Measurements from ENCODE around the gene GALNT1.

DNA sequence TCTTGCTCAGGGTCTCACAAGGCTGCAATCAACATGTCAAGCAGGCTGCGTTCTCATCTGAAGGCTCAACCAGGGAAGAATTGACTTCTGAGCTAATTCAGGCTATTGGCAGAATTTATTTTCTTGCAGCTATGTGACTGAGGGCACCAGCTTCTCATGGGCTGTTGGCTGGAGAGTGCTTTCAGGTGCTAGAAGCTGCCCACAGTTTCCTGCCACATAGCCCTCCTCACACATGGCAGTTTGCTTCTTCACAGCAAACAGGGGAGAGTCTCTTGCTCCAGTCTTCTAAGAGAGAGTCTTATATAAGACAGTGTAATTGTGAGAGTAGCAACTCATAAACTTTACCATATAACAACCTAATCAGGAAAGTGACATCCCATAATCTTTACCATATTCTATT, 46.2 kb upstream of the GALNT1 start:
- TF ChIP-seq, protein P1, sequence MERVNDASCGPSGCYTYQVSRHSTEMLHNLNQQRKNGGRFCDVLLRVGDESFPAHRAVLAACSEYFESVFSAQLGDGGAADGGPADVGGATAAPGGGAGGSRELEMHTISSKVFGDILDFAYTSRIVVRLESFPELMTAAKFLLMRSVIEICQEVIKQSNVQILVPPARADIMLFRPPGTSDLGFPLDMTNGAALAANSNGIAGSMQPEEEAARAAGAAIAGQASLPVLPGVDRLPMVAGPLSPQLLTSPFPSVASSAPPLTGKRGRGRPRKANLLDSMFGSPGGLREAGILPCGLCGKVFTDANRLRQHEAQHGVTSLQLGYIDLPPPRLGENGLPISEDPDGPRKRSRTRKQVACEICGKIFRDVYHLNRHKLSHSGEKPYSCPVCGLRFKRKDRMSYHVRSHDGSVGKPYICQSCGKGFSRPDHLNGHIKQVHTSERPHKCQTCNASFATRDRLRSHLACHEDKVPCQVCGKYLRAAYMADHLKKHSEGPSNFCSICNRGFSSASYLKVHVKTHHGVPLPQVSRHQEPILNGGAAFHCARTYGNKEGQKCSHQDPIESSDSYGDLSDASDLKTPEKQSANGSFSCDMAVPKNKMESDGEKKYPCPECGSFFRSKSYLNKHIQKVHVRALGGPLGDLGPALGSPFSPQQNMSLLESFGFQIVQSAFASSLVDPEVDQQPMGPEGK (CRISPR knock-in tag; IDR thresholded peaks at IDR 0.05; ENCODE audit: borderline replicate concordance) = no peak
- TF ChIP-seq ZNF282 (CRISPR knock-in tag; IDR thresholded peaks at IDR 0.05) (no peak), MCM3 (IDR thresholded peaks at IDR 0.05) (no peak), ARID1B (IDR thresholded peaks at IDR 0.05) (no peak), POLR2A (conservative IDR thresholded peaks at IDR 0.05) (no peak), FOXM1 (IDR thresholded peaks at IDR 0.05; ENCODE audit: low read depth) (no peak), FOXM1 (CRISPR knock-in tag; IDR thresholded peaks at IDR 0.05; ENCODE audit: low read depth) (no peak), ZBTB1 (CRISPR knock-in tag; IDR thresholded peaks at IDR 0.05; ENCODE audit: borderline replicate concordance, low read depth) (no peak), TEAD4 (IDR thresholded peaks at IDR 0.05; ENCODE audit: low read length) (no peak), TEAD4 (CRISPR knock-in tag; IDR thresholded peaks at IDR 0.05; ENCODE audit: borderline replicate concordance) (no peak)
- TF ChIP-seq, protein P2, sequence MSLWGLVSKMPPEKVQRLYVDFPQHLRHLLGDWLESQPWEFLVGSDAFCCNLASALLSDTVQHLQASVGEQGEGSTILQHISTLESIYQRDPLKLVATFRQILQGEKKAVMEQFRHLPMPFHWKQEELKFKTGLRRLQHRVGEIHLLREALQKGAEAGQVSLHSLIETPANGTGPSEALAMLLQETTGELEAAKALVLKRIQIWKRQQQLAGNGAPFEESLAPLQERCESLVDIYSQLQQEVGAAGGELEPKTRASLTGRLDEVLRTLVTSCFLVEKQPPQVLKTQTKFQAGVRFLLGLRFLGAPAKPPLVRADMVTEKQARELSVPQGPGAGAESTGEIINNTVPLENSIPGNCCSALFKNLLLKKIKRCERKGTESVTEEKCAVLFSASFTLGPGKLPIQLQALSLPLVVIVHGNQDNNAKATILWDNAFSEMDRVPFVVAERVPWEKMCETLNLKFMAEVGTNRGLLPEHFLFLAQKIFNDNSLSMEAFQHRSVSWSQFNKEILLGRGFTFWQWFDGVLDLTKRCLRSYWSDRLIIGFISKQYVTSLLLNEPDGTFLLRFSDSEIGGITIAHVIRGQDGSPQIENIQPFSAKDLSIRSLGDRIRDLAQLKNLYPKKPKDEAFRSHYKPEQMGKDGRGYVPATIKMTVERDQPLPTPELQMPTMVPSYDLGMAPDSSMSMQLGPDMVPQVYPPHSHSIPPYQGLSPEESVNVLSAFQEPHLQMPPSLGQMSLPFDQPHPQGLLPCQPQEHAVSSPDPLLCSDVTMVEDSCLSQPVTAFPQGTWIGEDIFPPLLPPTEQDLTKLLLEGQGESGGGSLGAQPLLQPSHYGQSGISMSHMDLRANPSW (CRISPR knock-in tag; IDR thresholded peaks at IDR 0.05) = no peak
- TF ChIP-seq, protein P3, sequence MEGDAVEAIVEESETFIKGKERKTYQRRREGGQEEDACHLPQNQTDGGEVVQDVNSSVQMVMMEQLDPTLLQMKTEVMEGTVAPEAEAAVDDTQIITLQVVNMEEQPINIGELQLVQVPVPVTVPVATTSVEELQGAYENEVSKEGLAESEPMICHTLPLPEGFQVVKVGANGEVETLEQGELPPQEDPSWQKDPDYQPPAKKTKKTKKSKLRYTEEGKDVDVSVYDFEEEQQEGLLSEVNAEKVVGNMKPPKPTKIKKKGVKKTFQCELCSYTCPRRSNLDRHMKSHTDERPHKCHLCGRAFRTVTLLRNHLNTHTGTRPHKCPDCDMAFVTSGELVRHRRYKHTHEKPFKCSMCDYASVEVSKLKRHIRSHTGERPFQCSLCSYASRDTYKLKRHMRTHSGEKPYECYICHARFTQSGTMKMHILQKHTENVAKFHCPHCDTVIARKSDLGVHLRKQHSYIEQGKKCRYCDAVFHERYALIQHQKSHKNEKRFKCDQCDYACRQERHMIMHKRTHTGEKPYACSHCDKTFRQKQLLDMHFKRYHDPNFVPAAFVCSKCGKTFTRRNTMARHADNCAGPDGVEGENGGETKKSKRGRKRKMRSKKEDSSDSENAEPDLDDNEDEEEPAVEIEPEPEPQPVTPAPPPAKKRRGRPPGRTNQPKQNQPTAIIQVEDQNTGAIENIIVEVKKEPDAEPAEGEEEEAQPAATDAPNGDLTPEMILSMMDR (IDR thresholded peaks at IDR 0.05 in 2 of 3, conservative IDR thresholded peaks at IDR 0.05 in 1 of 3; ENCODE audit: insufficient read depth in 2 of 3, low read depth in 1 of 3, low read length in 3 of 3) = no peak
- TF ChIP-seq, protein P4, sequence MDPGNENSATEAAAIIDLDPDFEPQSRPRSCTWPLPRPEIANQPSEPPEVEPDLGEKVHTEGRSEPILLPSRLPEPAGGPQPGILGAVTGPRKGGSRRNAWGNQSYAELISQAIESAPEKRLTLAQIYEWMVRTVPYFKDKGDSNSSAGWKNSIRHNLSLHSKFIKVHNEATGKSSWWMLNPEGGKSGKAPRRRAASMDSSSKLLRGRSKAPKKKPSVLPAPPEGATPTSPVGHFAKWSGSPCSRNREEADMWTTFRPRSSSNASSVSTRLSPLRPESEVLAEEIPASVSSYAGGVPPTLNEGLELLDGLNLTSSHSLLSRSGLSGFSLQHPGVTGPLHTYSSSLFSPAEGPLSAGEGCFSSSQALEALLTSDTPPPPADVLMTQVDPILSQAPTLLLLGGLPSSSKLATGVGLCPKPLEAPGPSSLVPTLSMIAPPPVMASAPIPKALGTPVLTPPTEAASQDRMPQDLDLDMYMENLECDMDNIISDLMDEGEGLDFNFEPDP (CRISPR knock-in tag; IDR thresholded peaks at IDR 0.05) = no peak
- TF ChIP-seq, protein P5, sequence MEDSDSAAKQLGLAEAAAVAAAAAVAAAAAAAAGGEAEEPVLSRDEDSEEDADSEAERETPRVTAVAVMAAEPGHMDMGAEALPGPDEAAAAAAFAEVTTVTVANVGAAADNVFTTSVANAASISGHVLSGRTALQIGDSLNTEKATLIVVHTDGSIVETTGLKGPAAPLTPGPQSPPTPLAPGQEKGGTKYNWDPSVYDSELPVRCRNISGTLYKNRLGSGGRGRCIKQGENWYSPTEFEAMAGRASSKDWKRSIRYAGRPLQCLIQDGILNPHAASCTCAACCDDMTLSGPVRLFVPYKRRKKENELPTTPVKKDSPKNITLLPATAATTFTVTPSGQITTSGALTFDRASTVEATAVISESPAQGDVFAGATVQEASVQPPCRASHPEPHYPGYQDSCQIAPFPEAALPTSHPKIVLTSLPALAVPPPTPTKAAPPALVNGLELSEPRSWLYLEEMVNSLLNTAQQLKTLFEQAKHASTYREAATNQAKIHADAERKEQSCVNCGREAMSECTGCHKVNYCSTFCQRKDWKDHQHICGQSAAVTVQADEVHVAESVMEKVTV (CRISPR knock-in tag; IDR thresholded peaks at IDR 0.05) = no peak

Measured in K562 (cell line).